AG09309 (cell line): ENCODE measurements around the gene PEX11B.
"Not testable (repeated sequence)": the region's sequence is repeated elsewhere in the genome, so short reads cannot be mapped to it uniquely, and the experiment has no call there.

ENCODE experiments used
- DNase-seq: peaks from one replicate; pipeline ENCODE4 v3.0.0-alpha.2; 2010; ENCODE audit warnings: low read depth
- H3K4me3 ChIP-seq: 2 replicates; pipeline ENCODE4 v1.5.1; 2011; ENCODE audit warnings: mild to moderate bottlenecking, low read depth, low read length, moderate library complexity; ENCODE audit not compliant: control insufficient read depth
- CTCF ChIP-seq: IDR thresholded peaks from 2 replicates; pipeline ENCODE4 v1.5.1; 2011; ENCODE audit warnings: mild to moderate bottlenecking, low read depth, low read length, inconsistent platforms; ENCODE audit not compliant: insufficient read depth, control insufficient read depth; ENCODE audit errors: missing control alignments

Gene PEX11B

GRCh38 chr1:145926686-145927062 is 8.2 kb upstream of the PEX11B start:
- no peak for DNase-seq
- H3K4me3 ChIP-seq, result peak overlapping the region; percentile 82
- TF ChIP-seq CTCF, result no peak

- no peak for DNase-seq
- H3K4me3 ChIP-seq, result no peak overlapping the region
- TF ChIP-seq CTCF, result no peak
These were observed 3.7 kb upstream of the PEX11B start for GRCh38 chr1:145922266-145922665.

GRCh38 chr1:145920297-145920696 is 1.8 kb upstream of the PEX11B start:
- not testable (repeated sequence) for H3K4me3 ChIP-seq

GRCh38 chr1:145918992-145919939 is 749 bp upstream of the PEX11B start:
- H3K4me3 ChIP-seq, result peak overlapping the region; percentile 96
- no peak for TF ChIP-seq CTCF
- no peak for DNase-seq

More at GRCh38 chr1:145920297-145920696, 1.8 kb upstream of the PEX11B start:
- not testable (repeated sequence) for DNase-seq

- peak overlapping the region; percentile 96 for H3K4me3 ChIP-seq
- TF ChIP-seq CTCF, result no peak
- no peak for DNase-seq
These were observed 922 bp downstream of the PEX11B start for GRCh38 chr1:145917595-145917994.

- DNase-seq, result no peak
- no peak overlapping the region for H3K4me3 ChIP-seq
- no peak for TF ChIP-seq CTCF
These were observed 1.8 kb downstream of the PEX11B start for GRCh38 chr1:145916745-145917144.

GRCh38 chr1:145912128-145912641 is 6.3 kb downstream of the PEX11B start:
- no peak for DNase-seq
- no peak overlapping the region for H3K4me3 ChIP-seq
- TF ChIP-seq CTCF, result no peak
